ENCODE data around the gene GALNT10. TPM values are rescaled to one million over a fixed set of nuclear protein-coding genes. Genes with fewer than 3 reads are reported as not detected.

Gene GALNT10
- polyA plus RNA-seq, 1 of the 3 experiments (the other 2 are of a cell fraction), result 56.3 TPM

- DNase-seq, result no peak
- Histone ChIP-seq H3K4me1 (ENCODE audit: control insufficient read depth in 1 of 2, insufficient read depth in 2 of 2, low read depth in 1 of 2, low read length in 1 of 2) (peaks cover 7 to 26% of the 10 kb centered on the region in 2 experiments), H3K4me2 (peak overlapping the region; percentile 70; the same call in 1 of the 2 replicates), H3K9ac (no peak overlapping the region), H3K4me3 (ENCODE audit: low read depth in 2 of 2, low read length in 1 of 2) (no peak overlapping the region), H3K36me3 (replicated peaks in 1 of 2; ENCODE audit: control insufficient read depth in 1 of 2, insufficient read depth in 2 of 2, low read length in 1 of 2) (peaks cover 3 to 8% of the 10 kb centered on the region in 2 experiments), H4K20me1 (ENCODE audit: insufficient read depth) (no peaks in the 10 kb centered on the region), H3K27ac (ENCODE audit: low read depth in 2 of 2, low read length in 1 of 2) (peak overlapping the region in 1 of 2 experiments; percentile 33; a peak in 1 of 4 replicates), H3F3A (replicated peaks; ENCODE audit: insufficient read depth) (no peaks in the 10 kb centered on the region), H3K9me3 (no peaks in the 10 kb centered on the region), H2AFZ (ENCODE audit: low read depth) (no peak overlapping the region), H3K27me3 (ENCODE audit: insufficient read depth) (no peaks in the 10 kb centered on the region), H3K79me2 (ENCODE audit: insufficient read depth) (peaks cover 66% of the 10 kb centered on the region), H3K9me2 (no peaks in the 10 kb centered on the region)
- ChIA-PET CTCF (no interaction called here), POLR2A (no interaction called here)
- TF ChIP-seq TCF12 (IDR thresholded peaks at IDR 0.05) (no peak), NRF1 (IDR thresholded peaks at IDR 0.05; ENCODE audit: low read depth, low read length) (no peak), FOSL2 (IDR thresholded peaks at IDR 0.05; ENCODE audit: borderline replicate concordance, low read depth) (no peak), RCOR1 (IDR thresholded peaks at IDR 0.05; ENCODE audit: low read length) (no peak), SIN3A (IDR thresholded peaks at IDR 0.05; ENCODE audit: borderline replicate concordance, low read depth, low read length) (no peak), REST (IDR thresholded peaks at IDR 0.05; ENCODE audit: low read depth, low read length) (no peak), ZBTB33 (IDR thresholded peaks at IDR 0.05; ENCODE audit: borderline replicate concordance, low read depth) (no peak), NFIC (IDR thresholded peaks at IDR 0.05; ENCODE audit: borderline replicate concordance) (no peak), RXRA (IDR thresholded peaks at IDR 0.05; ENCODE audit: borderline replicate concordance, low read depth) (no peak), FOXJ3 (CRISPR knock-in tag; IDR thresholded peaks at IDR 0.05) (no peak), CTCF (IDR thresholded peaks at IDR 0.05) (no peak), TEAD4 (IDR thresholded peaks at IDR 0.05; ENCODE audit: borderline replicate concordance, insufficient read depth) (no peak), USF2 (IDR thresholded peaks at IDR 0.05; ENCODE audit: borderline replicate concordance, low read depth, low read length) (no peak), MAX (IDR thresholded peaks at IDR 0.05; ENCODE audit: low read depth) (no peak)
- WGBS (ENCODE audit: low lambda C conversion rate), result 94% methylated on average over 3 of the region's 3 CpGs
Observed at GRCh38 chr5:154356958-154357357, 166.4 kb downstream of the GALNT10 start.
